ENCODE measurements around the gene SFXN3.

SFXN3 gene

GRCh38 chr10:101080933-101081931 is 50.2 kb downstream of the SFXN3 start:
- DNase-seq = no peak

GRCh38 chr10:101085846-101086245 is 54.8 kb downstream of the SFXN3 start:
- DNase-seq = no peak

GRCh38 chr10:101087376-101087775 is 56.3 kb downstream of the SFXN3 start:
- no peak for DNase-seq

DNA sequence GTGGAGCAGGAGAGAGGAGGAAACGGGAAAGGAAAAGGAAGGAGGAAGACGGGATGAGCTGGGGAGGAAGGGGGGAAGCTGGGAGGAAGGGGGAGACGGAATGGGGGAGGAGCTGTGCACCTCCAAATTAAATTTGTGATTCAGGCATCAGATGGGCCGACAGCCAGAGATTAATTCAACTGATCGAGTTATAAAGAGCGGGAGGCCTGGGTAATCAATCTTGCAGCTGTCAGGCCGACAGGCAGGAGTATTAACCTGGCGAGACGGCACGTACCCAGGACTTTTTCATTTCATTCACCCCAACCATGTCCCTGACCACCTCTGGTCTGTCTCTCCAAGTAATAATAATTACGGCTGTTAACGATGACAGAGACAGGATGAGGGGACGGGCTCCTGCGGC is 56.9 kb downstream of the SFXN3 start:
- no peak for DNase-seq

GRCh38 chr10:101089520-101090299 is 58.7 kb downstream of the SFXN3 start:
- no peak for DNase-seq

DNA sequence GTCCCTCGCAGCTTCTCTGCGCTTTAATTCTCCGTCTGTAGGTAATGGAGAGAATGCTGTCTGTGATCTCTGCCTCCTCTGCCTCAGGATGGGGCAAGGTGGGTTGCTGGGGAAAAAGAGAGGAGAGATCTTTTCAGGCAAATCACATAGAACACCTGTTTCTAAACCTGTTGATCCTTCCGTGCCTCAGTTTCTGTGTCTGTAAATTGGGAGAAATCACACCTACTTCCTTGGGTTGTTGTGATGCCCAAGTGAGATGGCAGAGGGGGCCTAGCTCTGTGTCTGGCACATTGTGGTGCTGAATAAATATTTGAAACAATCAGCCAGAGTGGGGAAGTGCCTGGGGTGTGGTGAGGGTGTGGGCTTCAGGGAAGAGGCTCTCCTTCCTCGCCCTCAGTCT is 59.6 kb downstream of the SFXN3 start:
- no peak for DNase-seq

Measured in CD4-positive, alpha-beta T cell treated with Interferon alpha-2 for 1 hour (primary cell).